Measurements from ENCODE around the gene SFXN1.
"Not testable (repeated sequence)": the region's sequence is repeated elsewhere in the genome, so short reads cannot be mapped to it uniquely, and the experiment has no call there.

SFXN1 gene, protein sequence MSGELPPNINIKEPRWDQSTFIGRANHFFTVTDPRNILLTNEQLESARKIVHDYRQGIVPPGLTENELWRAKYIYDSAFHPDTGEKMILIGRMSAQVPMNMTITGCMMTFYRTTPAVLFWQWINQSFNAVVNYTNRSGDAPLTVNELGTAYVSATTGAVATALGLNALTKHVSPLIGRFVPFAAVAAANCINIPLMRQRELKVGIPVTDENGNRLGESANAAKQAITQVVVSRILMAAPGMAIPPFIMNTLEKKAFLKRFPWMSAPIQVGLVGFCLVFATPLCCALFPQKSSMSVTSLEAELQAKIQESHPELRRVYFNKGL

DNA sequence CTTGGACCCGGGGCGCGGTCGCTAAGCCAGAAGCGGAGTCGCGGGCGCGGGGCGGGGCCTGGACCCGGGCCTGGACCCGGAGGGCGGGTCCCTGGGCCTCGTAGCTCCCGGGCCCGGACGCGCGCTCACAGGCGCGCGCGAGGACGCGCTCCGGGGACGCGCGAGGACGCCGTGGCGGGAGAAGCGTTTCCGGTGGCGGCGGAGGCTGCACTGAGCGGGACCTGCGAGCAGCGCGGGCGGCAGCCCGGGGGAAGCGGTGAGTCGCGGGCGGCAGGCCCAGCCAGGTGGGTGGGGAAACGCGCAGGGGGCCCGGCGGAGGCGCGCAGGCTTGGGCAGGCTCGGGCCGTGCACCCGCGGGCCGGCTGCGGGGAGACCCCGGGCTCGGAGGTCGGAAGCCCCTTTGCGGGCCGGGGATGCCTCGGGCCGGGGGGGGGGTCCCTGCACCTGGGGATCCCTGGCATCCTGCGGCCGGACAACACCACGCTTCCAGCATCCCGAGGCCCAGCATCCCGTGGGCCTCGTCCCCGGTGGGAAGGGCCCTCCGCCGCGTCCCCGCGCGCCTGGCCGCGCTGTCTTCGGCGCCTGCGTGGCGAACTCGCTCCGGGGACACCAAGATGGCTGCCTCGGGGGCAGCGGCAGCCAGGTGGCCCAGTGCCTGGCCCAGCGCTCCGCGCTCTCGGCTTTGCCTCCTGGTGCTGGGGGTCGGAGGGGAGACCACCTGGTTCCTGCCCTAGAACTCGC lies at the start of gene SFXN1:
SFXN1 (plus strand) TSS at position 177 of the 741 bp plus-strand sequence. CDS start 13,544 bp downstream, outside the sequence.
- H3K27ac Mint-ChIP-seq: peak within 1 kb of the TSS; percentile 96
- H3K36me3 Mint-ChIP-seq: peaks cover 31% of the 10 kb centered on the region
- peaks cover 49% of the 10 kb centered on the region for H3K4me1 Mint-ChIP-seq (ENCODE audit: low read depth)
- peak within 1 kb of the TSS; percentile 97 for H3K4me3 Mint-ChIP-seq
- no peaks in the 10 kb centered on the region for H3K9me3 Mint-ChIP-seq (ENCODE audit: low read depth)
- H3K27me3 Mint-ChIP-seq: no peaks in the 10 kb centered on the region

GRCh38 chr5:175434800-175435199 lies 43.6 kb upstream of the SFXN1 start:
- H3K4me1 Mint-ChIP-seq (ENCODE audit: low read depth): no peaks in the 10 kb centered on the region
- no peaks in the 10 kb centered on the region for H3K36me3 Mint-ChIP-seq

DNA sequence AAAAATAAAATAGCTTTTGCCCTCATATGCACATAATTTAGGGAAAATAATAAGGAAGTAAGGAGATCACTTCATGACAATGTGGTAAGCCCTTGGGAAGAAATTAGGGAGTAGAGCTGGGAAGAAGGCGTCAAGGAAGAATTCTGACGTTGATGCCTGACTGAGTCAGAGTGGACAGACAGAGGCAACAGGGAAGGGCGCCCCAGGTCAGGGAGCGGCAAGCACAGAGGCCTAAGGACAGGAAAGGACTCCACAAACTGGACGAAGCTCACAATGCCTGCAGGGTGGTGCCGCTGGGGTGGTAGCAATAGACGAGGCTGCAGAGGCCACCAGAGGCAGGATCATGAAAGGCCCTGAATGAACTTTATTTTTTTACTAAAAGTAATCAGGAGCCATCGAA lies 42.0 kb upstream of the SFXN1 start:
- peaks cover 8% of the 10 kb centered on the region for H3K27me3 Mint-ChIP-seq
- H3K9me3 Mint-ChIP-seq (ENCODE audit: low read depth): no peaks in the 10 kb centered on the region
- no peak overlapping the region for H3K4me3 Mint-ChIP-seq
- H3K36me3 Mint-ChIP-seq: no peaks in the 10 kb centered on the region
- H3K4me1 Mint-ChIP-seq (ENCODE audit: low read depth): no peaks in the 10 kb centered on the region
- H3K27ac Mint-ChIP-seq: no peak overlapping the region

More at GRCh38 chr5:175434800-175435199, 43.6 kb upstream of the SFXN1 start:
- Mint-ChIP-seq H3K27me3 (peaks cover 8% of the 10 kb centered on the region), H3K27ac (no peak overlapping the region), H3K4me3 (no peak overlapping the region), H3K9me3 (ENCODE audit: low read depth) (no peaks in the 10 kb centered on the region)

- Mint-ChIP-seq H3K36me3 (no peaks in the 10 kb centered on the region), H3K27ac (no peak overlapping the region), H3K4me1 (ENCODE audit: low read depth) (peaks cover under 1% of the 10 kb centered on the region), H3K9me3 (ENCODE audit: low read depth) (no peaks in the 10 kb centered on the region), H3K4me3 (no peak overlapping the region), H3K27me3 (peaks cover 21% of the 10 kb centered on the region)
Measured at GRCh38 chr5:175438234-175438857, 40.0 kb upstream of the SFXN1 start.

GRCh38 chr5:175443514-175444059 lies 34.8 kb upstream of the SFXN1 start:
- H3K4me3 Mint-ChIP-seq: peak overlapping the region; percentile 69
- peaks cover 41% of the 10 kb centered on the region for H3K27me3 Mint-ChIP-seq
- H3K36me3 Mint-ChIP-seq: no peaks in the 10 kb centered on the region
- peaks cover 7% of the 10 kb centered on the region for H3K4me1 Mint-ChIP-seq (ENCODE audit: low read depth)
- H3K9me3 Mint-ChIP-seq (ENCODE audit: low read depth): no peaks in the 10 kb centered on the region
- no peak overlapping the region for H3K27ac Mint-ChIP-seq

- Mint-ChIP-seq H3K27me3 (peaks cover 41% of the 10 kb centered on the region), H3K36me3 (no peaks in the 10 kb centered on the region), H3K27ac (no peak within 1 kb of the TSS), H3K9me3 (ENCODE audit: low read depth) (no peaks in the 10 kb centered on the region), H3K4me1 (ENCODE audit: low read depth) (peaks cover 7% of the 10 kb centered on the region), H3K4me3 (peak within 1 kb of the TSS; percentile 85)
Measured at GRCh38 chr5:175444060-175444904, 34.1 kb upstream of the SFXN1 start, which contains the start of gene DRD1. DRD1 (minus strand) TSS chr5:175444182; CDS start chr5:175443099, 1,083 bp downstream.

DNA sequence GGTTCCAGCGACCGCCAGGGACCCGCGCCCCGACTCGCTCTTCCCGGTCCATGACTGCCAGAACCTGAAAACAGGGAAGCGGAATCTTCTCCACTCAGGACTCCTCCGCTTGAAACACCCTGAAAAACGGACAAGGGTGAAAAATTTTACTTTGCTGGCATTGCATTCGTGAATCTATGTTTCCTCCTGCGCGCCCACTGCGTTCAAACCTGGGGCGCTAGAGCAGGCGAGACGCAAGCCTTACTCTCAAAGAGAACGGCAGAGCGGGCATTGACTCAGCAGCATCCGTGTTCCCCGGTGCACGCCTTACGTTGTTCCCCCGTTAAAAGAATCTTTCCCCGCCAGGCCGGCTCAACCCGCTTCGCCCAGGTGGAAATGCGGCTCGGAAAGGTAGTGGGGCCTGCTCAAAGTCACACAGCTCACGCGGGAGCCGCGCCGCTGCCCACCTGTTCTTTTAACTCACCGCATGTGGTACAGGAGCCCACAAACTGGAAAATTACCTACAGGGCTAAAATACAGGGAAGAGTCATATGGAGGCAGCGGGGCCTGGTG lies 33.4 kb upstream of the SFXN1 start:
- peaks cover 7% of the 10 kb centered on the region for H3K4me1 Mint-ChIP-seq (ENCODE audit: low read depth)
- no peaks in the 10 kb centered on the region for H3K36me3 Mint-ChIP-seq
- H3K27me3 Mint-ChIP-seq: peaks cover 41% of the 10 kb centered on the region
- no peaks in the 10 kb centered on the region for H3K9me3 Mint-ChIP-seq (ENCODE audit: low read depth)
- no peak overlapping the region for H3K27ac Mint-ChIP-seq
- H3K4me3 Mint-ChIP-seq: peak overlapping the region; percentile 85

- not testable (repeated sequence) for H3K4me3 Mint-ChIP-seq; H3K27ac Mint-ChIP-seq; H3K4me1 Mint-ChIP-seq (ENCODE audit: low read depth); H3K36me3 Mint-ChIP-seq; H3K9me3 Mint-ChIP-seq (ENCODE audit: low read depth)
- peaks cover 38% of the 10 kb centered on the region for H3K27me3 Mint-ChIP-seq
Measured at GRCh38 chr5:175446378-175446777, 32.0 kb upstream of the SFXN1 start.

DNA sequence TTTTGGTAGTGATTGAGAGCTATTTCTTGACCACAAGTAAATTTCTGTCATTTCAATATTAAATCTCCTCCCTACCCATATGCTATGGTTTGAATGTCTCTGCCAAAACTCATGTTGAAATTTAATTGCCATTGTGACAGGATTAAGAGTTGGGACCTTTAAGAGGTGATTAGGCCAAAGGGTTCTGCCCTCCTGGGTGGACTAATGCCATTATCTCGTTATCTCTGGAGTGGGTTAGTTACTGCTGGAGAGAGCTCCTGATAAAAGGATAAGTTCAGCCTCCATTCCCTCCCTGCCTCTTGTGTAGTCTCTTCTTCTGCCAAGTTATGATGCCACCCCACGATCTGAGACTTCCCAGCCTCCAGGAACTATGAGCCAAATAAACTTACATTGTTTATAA lies 30.8 kb upstream of the SFXN1 start:
- peaks cover 7% of the 10 kb centered on the region for H3K4me1 Mint-ChIP-seq (ENCODE audit: low read depth)
- peaks cover 31% of the 10 kb centered on the region for H3K27me3 Mint-ChIP-seq
- no peak overlapping the region for H3K4me3 Mint-ChIP-seq
- no peak overlapping the region for H3K27ac Mint-ChIP-seq
- H3K36me3 Mint-ChIP-seq: no peaks in the 10 kb centered on the region
- H3K9me3 Mint-ChIP-seq (ENCODE audit: low read depth): no peaks in the 10 kb centered on the region

DNA sequence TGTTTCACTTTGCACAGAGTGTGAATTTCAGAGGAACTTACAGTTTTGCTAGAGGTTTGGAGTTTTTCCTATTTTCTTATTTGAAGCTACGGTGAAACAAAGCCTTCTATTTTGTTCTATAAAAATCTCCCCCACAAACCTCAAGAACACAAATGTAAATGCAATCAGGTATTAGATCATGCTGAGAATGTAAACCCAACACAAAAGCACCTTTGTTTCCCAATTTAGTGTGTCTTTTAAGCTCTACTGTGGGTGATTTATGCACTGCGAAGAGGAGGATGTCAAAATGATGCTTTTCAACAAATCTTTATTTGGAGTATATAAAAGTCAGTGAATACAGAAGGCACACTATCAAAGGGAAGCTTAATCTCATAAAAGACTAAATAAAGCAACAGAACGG lies 30.1 kb upstream of the SFXN1 start:
- Mint-ChIP-seq H3K27me3 (peaks cover 30% of the 10 kb centered on the region), H3K9me3 (ENCODE audit: low read depth) (no peaks in the 10 kb centered on the region), H3K4me1 (ENCODE audit: low read depth) (peaks cover 6% of the 10 kb centered on the region), H3K36me3 (no peaks in the 10 kb centered on the region), H3K27ac (no peak overlapping the region), H3K4me3 (no peak overlapping the region)

DNA sequence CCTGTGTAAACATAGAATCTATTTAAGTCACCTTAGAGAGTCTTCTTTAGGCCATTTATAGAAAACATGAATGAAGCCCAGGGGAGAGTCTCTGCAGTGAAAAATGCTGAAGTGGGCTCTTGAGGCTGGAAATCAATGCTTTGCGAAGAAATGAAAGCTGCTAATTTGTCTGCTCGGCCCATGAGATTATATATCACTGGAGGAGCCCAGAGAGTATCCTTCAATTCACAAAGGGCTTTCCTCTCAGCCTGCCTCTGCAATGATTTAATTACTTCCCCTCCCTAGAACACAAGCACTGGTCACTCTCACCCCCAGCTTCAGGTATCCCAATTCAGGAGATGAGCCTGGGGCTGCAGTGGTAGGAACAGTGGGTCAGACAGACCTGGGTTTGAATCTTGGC lies 26.2 kb upstream of the SFXN1 start:
- no peaks in the 10 kb centered on the region for H3K4me1 Mint-ChIP-seq (ENCODE audit: low read depth)
- H3K4me3 Mint-ChIP-seq: no peak overlapping the region
- H3K36me3 Mint-ChIP-seq: no peaks in the 10 kb centered on the region
- peaks cover 17% of the 10 kb centered on the region for H3K27me3 Mint-ChIP-seq
- H3K9me3 Mint-ChIP-seq (ENCODE audit: low read depth): no peaks in the 10 kb centered on the region
- H3K27ac Mint-ChIP-seq: no peak overlapping the region

- H3K9me3 Mint-ChIP-seq (ENCODE audit: low read depth); H3K4me3 Mint-ChIP-seq; H3K27me3 Mint-ChIP-seq: not testable (repeated sequence)
Measured at GRCh38 chr5:175454338-175454737, 24.0 kb upstream of the SFXN1 start.

DNA sequence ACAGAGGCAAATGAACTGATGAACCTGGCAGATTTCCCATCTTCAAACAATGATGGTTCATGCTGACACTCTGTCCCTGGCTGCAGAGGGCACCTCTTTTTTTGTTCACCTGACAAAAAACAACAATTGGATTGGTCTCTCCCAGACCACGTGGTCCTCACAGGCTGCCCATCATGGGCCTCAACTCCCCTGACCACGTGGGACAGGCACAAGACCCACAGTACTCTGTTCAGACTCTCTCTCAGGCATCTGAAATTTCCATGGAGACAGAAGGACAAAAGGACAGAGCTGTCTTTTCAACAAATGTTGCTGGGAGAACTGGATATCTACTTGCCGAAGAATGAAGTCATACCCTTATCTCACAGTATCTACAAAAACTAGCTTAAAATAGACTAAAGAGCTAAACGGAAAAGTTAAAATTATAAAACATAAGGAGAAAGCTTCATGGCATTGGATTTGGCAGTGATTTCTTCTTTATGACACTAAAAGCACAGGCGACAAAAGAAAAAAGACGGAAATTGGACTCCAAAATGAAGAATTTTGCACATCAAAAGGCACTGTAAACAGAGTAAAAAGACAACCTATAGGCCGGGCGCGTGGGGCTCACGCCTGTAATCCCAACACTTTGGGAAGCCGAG lies 22.1 kb upstream of the SFXN1 start:
- no peak overlapping the region for H3K27ac Mint-ChIP-seq
- H3K9me3 Mint-ChIP-seq (ENCODE audit: low read depth): no peaks in the 10 kb centered on the region
- peaks cover 7% of the 10 kb centered on the region for H3K27me3 Mint-ChIP-seq
- H3K36me3 Mint-ChIP-seq: no peaks in the 10 kb centered on the region
- H3K4me1 Mint-ChIP-seq (ENCODE audit: low read depth): peaks cover 3% of the 10 kb centered on the region
- H3K4me3 Mint-ChIP-seq: no peak overlapping the region

More at GRCh38 chr5:175454338-175454737, 24.0 kb upstream of the SFXN1 start:
- H3K4me1 Mint-ChIP-seq (ENCODE audit: low read depth); H3K27ac Mint-ChIP-seq; H3K36me3 Mint-ChIP-seq: not testable (repeated sequence)

GRCh38 chr5:175457466-175457865 lies 20.9 kb upstream of the SFXN1 start:
- peaks cover 3% of the 10 kb centered on the region for H3K27me3 Mint-ChIP-seq
- peaks cover 3% of the 10 kb centered on the region for H3K4me1 Mint-ChIP-seq (ENCODE audit: low read depth)
- H3K9me3 Mint-ChIP-seq (ENCODE audit: low read depth): no peaks in the 10 kb centered on the region
- H3K36me3 Mint-ChIP-seq: no peaks in the 10 kb centered on the region
- no peak overlapping the region for H3K4me3 Mint-ChIP-seq
- H3K27ac Mint-ChIP-seq: no peak overlapping the region
